NCI-H1930 (cell line): ENCODE measurements around the gene CATSPERZ.

ENCODE experiments used
- DNase-seq, 2 experiments: peaks; one replicate each; lab custom pipeline; 2025; lab: John Stamatoyannopoulos, UW

The CATSPERZ gene

DNA sequence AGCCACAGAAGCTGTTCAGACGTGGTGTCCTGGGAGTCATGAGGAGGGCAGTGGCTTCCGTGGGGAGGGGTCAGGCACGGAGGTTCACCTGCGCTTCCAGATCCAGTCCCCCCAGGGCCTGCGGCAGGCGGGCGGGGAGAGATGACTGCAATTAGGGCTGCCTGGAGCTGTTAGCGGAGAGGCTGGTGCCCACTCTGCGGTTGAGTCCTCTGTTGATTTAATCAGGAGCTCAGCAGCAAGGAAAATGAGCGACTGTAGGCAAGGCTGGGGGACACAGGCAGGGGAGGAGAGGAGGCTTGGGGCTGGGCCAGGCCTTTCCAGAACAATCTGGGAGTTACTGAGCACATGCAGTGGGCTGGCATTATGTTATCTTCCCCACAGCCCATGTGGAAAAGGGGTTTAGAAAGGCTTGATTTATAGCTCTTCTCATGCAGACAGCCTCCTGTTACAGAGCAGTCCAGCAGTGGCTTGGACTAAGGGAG lies 35.7 kb upstream of the CATSPERZ start:
- DNase-seq = no peak

DNA sequence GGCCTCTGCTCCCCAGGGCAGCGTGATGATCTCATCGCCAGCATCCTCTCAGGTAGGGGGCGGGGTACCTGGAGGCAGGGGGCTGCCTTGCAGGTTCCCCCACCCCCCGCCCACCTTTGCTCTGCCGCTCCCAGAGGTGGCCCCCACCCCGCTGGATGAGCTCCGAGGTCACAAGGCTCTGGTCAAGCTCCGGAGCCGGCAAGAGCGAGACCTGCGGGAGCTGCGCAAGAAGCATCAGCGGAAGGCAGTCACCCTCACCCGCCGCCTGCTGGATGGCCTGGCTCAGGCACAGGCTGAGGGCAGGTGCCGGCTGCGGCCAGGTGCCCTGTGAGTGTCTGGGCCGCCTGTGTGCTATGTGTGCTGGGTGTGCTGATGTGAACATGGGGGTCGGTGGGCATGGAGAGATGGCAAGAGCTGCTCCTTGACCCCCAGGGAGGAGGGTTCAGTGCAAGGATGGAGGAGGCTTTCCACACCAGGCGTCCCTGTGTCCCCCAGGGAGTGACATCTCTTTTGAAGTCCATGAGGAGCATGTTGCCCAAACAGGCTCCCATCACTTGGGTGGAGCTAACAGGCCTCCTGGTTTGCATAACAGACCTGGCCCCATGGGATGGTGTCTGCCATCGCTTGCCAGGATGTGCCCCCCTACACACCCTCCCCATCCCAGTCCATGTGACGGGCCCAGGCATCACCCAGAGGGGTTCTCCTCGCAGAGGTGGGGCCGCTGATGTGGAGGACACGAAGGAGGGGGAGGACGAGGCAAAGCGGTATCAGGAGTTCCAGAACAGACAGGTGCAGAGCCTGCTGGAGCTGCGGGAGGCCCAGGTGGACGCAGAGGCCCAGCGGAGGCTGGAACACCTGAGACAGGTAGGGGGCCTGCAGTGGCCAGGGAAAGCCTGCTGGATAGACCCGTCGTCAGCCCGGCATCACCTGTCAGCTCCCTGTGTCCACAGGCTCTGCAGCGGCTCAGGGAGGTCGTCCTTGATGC lies 34.7 kb upstream of the CATSPERZ start:
- DNase-seq = no peak

- DNase-seq = no peak
Measured at GRCh38 chr11:64266339-64266738, 33.8 kb upstream of the CATSPERZ start.

- DNase-seq = no peak
Measured at GRCh38 chr11:64267207-64267945, 32.8 kb upstream of the CATSPERZ start.

DNA sequence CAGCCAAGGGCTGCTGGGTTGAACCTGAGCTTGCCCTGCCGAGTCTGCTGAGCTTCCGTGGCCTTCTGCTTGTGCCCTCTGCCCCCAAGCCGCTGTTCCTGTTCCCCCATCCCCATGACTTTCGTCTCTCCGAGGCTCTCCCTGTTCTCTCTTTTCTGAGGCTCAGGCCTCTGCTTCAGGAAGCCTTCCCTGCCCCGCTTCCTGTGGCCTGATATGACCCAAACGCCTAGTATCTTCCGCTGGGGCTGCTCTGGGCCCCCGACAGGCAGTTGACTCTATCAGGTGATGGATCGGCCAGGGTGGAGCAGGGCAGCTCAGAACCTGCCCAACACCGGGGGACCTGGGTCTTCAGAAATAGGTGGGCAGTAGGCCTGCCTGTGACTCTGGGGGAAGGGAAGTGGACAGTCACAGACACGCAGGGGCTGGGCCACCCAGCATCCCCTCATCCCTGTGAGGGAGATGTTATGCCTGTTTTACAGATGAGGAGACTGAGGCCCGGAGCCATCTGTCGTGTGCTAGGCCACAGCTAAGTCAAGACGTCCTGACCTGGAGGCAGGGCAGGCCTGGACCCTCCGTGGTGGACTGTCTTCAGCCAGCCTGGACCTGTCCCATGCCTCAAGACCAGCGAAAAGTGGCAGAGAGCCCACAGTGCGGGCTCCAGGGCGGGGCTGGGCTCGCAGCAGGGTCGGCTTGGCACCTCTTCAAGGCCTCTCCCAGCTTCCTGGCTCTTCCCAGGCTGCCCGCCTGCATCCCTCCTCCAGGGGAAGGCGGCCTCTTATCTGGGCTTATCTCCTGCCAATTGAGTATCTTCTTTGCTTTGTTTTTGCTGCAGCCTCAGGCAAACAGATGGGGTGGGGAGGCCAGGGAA lies 31.9 kb upstream of the CATSPERZ start:
- no peak for DNase-seq

- DNase-seq = no peak
Measured at GRCh38 chr11:64268893-64269539, 31.1 kb upstream of the CATSPERZ start.

- peak; percentile 98 to 99 for DNase-seq
Measured at GRCh38 chr11:64269540-64270220, 30.5 kb upstream of the CATSPERZ start.

GRCh38 chr11:64275031-64275800 lies 24.9 kb upstream of the CATSPERZ start:
- no peak for DNase-seq

DNA sequence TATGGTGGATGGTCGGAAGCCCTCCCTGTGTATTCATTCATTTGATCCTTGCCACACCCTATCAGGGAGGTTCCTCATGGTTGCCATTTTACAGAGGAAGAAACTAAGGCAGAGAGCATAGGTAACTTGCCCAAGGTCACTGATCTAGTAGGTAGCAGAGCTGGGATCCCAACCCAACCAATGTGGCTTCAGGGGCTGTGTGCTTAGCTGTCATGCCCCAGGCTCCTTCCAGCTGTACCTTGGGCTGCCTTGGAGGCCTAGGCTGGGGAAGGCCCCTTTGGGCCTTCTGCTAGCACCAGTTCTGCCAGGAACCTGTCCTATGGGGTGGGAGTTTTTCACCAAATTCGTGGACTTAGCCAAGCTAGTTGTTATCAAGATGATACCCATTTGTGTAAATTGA lies 24.3 kb upstream of the CATSPERZ start:
- no peak for DNase-seq

DNA sequence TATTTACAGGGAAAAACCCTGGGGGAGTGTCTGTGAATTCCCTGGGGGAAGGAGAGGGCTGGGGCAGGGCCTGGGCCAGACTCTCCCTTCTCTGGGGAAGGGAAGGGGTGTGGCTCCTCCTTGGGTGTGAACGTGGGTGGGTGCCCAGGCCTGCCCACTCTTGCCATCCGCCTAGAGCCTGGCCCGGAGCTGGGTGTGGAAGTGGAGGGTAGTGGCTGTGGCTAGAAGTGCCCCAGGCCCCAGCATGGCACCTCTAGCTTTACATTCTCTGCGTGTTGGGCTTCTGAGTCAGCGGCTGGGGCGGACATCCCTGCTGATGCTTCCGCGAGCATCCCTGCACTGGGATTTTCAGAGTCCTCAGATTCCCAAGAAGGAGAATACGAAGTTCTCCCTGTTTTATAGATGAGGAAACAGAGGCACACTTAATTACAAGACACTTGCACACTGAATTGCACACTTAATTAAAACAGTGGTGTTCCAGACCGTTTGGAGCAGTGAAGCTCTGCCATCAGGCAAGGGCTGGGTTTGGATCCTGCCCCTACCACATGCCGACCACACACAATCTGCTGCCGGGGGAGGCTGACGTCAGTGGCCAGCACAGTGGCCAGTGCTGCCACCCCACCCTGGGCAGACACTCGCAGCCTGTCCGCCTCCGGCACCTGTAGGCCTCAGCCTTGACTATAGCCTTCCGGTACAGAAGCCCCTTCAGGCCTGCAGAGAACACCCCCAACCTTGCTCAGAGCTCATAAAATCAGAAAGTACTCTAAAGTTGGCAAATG lies 23.3 kb upstream of the CATSPERZ start:
- no peak for DNase-seq

- no peak for DNase-seq
Measured at GRCh38 chr11:64278576-64279190, 21.5 kb upstream of the CATSPERZ start.

DNA sequence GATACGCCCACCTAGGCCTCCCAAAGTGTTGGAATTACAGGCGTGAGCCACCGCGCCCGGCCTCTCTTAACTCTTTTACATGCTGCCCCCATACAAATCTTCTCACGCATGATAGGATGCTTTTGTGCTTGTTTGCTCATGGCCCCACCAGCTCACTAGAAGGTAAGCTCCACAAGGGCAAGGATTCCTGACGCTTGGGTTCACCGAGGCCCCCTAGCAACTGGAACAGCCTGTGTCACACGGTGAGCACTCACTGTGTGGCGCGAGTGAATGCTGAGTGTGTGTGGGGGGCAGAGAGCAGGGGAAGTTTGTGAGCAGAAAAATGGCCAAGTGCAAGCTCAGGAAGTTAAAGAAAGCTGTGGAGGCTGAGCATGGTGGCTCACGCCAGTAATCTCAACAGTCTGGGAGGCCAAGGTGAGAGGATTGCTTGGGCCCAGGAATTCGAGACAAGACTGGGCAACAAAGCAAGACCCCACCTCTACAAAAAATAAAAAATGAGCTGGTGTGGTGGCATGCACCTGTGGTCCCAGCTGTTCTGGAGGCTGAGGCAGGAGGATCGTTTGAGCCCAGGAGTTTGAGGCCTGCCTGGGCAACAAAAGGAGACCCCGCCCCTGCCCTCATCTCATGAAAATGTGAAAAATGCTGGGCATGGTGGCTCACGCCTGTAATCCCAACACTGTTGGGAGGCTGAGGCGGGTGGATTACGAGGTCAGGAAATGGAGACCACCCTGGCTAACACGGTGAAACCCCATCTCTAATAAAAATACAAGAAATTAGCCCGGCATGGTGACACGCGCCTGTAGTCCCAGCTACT lies 18.0 kb upstream of the CATSPERZ start:
- DNase-seq = no peak

DNA sequence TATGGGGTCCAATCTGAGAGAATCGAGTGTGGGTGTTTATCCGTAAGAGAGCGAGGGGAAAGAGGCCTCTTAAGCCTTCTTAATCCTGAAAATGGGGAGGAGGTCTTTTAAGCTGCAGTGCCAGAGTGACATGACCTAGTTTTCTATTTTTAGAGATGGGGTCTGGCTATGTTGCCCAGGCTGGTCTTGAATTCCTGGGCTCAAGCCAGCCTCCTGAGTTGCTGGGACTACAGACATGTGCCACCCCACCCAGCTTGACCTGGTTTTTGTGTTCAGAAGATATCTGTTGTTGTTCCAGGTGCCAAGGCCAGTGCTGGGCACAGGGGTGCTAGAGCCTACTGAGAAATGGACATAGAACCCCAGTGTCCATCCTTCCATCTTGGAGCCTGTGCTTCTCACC lies 17.1 kb upstream of the CATSPERZ start:
- no peak for DNase-seq

GRCh38 chr11:64284048-64284961 lies 15.9 kb upstream of the CATSPERZ start, which contains the start of gene BAD:
BAD (minus strand) TSS chr11:64284665; CDS start chr11:64284368, 297 bp downstream.
- DNase-seq = peak; percentile 85 to 92

DNA sequence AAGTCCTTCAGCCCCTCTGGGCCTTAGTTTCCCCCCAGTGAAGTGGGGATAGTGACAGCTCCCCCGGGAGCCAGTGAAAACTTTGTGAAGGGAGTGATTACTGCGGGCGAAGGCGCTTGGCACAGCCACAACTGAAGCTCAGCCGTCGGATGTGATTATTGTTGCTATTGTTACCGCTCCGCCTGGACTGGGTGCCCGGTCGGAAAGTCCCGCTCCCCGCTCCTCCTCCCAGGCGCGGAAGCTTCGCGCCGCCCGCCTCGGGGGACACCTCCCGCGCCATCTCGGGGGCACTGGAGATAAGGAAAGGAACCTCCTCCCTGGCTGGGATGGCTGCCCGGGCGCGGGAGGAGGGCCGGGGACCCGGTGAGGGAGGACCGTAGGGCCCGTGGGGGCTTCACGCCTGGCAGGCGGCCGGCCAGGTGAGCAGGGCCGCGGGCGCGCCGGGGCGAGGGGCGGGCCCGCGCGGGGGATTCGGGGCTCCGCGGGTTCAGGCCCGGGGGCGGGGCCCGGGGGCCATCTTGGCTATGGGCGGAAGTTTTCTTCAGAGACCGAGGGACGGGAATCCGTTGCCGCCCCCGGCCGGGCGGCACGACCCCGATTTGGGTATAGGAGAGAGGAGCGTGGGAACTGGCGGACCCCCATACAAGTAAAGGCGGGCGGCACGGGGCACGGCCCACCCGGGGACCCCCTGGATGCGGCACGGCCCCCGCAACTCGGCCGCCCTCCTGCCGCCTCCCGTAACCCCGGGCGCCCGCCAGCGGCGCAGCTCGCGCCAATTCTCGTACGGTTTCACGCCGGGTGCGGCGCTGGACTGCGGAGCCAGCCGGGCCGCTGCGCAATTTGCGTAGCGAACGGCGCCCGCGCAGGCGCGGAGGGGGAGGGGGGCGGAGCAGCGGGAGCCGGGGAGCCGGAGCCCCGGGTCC lies 14.9 kb upstream of the CATSPERZ start, which contains the start of gene GPR137:
Gene GPR137 (plus strand): TSS at position 887 of the 923 bp plus-strand sequence. CDS start 677 bp downstream, outside the sequence.
- peak; percentile 62 to 84 for DNase-seq
